AG04450 (cell line): ENCODE data around the gene ANKS4B. TPM values are rescaled to one million over a fixed set of nuclear protein-coding genes. Genes with fewer than 3 reads are reported as not detected.

ENCODE experiments used
- CTCF ChIA-PET: fragments of 300-600, 350-600 bp; formaldehyde crosslinking; extraction: SDS; loops from one replicate; lab custom pipeline; 2022; ENCODE audit warnings: antibody characterized with exemption, inconsistent platforms; lab: Charles Lee
- POLR2A ChIA-PET: fragments of 350-600 bp; formaldehyde crosslinking; extraction: SDS; loops from one replicate; lab custom pipeline; 2021; ENCODE audit warnings: antibody characterized with exemption, inconsistent platforms; lab: Yijun Ruan, JAX
- DNase-seq: peaks from one replicate; pipeline ENCODE4 v3.0.0-alpha.2; 2011; ENCODE audit warnings: low read depth, low spot score
- H3K27ac ChIP-seq: one replicate; pipeline ENCODE4 v1.5.1; 2012; ENCODE audit warnings: low read depth, low read length, control low read depth
- H3K27me3 ChIP-seq: one replicate; pipeline ENCODE4 v1.6.0; 2012; ENCODE audit warnings: low read length; ENCODE audit not compliant: control insufficient read depth, insufficient read depth
- H3K4me3 ChIP-seq: 2 replicates; pipeline ENCODE4 v1.5.1; 2011; ENCODE audit warnings: mild to moderate bottlenecking, low read depth, low read length, control low read depth
- H3K9me3 ChIP-seq: 2 replicates; pipeline ENCODE4 v1.5.1; 2012; ENCODE audit warnings: low read length; ENCODE audit not compliant: control insufficient read depth, insufficient read depth
- polyA plus RNA-seq: library from polyadenylated mRNA; depleted of rRNA; stranded (reverse); fragments of >200 nt; gene quantifications from 2 replicates; pipeline ENCODE4 v1.2.3, GENCODE V29; 2011
- TF ChIP-seq, protein P1 (sequence below): IDR thresholded peaks from 2 replicates; pipeline ENCODE4 v1.5.1; 2011; ENCODE audit warnings: low read depth, low read length, control low read depth, inconsistent platforms

Gene ANKS4B
- polyA plus RNA-seq, 1 experiment: 0.01 TPM

DNA sequence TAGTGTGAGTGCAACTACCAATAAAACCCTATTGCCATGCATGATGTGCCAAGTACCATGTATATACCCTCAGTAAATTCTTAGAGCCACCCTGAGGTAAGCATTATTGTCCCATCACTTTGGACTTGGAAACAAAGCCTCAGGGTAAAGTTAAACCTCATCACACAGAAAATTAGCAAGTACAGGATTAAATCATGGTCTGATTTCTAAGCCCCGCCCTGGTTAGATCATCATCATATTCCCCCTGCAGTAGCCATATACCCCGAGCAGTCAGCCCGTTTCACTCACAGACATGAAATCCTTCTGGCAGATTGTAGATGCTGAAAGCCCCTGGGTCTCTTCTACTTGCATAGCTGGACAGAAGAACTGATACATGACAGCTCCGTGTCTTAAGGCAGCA lies 26.9 kb upstream of the ANKS4B start:
- CTCF ChIA-PET: no interaction called here
- Histone ChIP-seq H3K4me3 (no peak overlapping the region), H3K27me3 (peaks cover 37% of the 10 kb centered on the region), H3K9me3 (no peaks in the 10 kb centered on the region), H3K27ac (no peak overlapping the region)
- DNase-seq: no peak
- TF ChIP-seq, protein P1, sequence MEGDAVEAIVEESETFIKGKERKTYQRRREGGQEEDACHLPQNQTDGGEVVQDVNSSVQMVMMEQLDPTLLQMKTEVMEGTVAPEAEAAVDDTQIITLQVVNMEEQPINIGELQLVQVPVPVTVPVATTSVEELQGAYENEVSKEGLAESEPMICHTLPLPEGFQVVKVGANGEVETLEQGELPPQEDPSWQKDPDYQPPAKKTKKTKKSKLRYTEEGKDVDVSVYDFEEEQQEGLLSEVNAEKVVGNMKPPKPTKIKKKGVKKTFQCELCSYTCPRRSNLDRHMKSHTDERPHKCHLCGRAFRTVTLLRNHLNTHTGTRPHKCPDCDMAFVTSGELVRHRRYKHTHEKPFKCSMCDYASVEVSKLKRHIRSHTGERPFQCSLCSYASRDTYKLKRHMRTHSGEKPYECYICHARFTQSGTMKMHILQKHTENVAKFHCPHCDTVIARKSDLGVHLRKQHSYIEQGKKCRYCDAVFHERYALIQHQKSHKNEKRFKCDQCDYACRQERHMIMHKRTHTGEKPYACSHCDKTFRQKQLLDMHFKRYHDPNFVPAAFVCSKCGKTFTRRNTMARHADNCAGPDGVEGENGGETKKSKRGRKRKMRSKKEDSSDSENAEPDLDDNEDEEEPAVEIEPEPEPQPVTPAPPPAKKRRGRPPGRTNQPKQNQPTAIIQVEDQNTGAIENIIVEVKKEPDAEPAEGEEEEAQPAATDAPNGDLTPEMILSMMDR: no peak
- POLR2A ChIA-PET: no interaction called here

DNA sequence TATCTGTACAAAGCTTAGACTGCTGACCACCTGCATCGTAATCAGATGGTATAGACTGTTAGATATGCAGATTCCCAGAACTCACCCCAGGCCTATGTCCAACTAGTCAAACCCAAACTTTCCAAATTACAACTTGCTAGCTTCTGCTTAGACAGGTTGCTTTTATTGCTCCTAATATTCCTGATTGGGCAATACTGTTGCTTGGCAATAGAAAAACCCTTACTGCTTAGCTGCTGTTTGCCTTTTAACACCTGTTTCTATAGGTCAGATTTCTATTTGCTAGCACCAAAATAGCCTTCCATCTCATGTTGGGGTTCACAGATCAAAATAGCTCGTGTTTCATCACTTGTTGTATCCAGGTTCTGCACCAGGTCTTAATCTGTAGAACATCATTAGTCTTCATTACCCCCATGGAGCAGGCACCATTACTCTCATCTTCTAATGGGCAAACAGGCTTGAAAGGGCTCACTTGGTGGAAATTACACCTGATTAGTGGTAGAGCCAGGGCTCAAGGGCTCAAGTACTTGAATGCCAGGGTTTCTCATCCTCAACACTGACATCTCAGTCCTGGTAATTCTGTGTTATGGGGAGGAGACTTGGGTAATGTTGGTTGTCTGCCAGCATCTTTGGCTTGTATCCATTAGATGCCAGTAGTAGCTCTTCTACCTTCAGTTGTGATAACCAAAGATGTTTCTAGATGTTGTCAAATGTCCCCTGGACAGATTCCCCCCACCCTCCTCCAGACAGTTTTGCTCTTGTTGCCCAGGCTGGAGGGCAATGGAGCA lies 24.9 kb upstream of the ANKS4B start:
- no peak for DNase-seq
- peaks cover 32% of the 10 kb centered on the region for H3K27me3 ChIP-seq
- no peak overlapping the region for H3K4me3 ChIP-seq
- ChIA-PET POLR2A (no interaction called here), CTCF (no interaction called here)
- no peak overlapping the region for H3K27ac ChIP-seq
- H3K9me3 ChIP-seq: no peaks in the 10 kb centered on the region
- TF ChIP-seq, protein P1: no peak

DNA sequence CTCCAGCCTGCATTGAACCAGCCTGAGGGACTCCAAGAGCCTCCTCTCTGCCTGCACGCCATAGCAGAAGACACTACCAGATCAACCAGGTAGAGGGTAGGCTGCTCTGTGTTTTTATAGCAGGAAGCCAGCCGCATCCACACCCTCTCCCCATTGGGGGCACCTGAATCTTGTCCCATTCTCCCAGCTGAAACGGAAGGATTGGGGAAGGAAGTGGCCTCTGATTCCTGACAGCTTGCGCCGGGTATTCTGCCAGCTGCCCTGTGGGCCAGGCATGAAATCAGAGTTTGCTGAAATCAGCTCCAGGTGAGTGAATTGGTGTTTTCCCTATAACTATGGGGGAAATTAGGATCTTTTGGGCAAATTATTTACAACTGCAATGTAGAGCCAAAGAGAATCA lies 22.0 kb upstream of the ANKS4B start, which contains the start of gene ZP2:
Gene ZP2, minus strand, starts transcription at position 89 of the 400 bp plus-strand sequence. Its CDS starts 27 bp downstream, at position 62.
- H3K4me3 ChIP-seq: no peak within 1 kb of the TSS
- no peaks in the 10 kb centered on the region for H3K9me3 ChIP-seq
- TF ChIP-seq, protein P1: no peak
- POLR2A ChIA-PET: no interaction called here
- peaks cover 22% of the 10 kb centered on the region for H3K27me3 ChIP-seq
- H3K27ac ChIP-seq: no peak within 1 kb of the TSS
- no peak for DNase-seq
- CTCF ChIA-PET: no interaction called here

DNA sequence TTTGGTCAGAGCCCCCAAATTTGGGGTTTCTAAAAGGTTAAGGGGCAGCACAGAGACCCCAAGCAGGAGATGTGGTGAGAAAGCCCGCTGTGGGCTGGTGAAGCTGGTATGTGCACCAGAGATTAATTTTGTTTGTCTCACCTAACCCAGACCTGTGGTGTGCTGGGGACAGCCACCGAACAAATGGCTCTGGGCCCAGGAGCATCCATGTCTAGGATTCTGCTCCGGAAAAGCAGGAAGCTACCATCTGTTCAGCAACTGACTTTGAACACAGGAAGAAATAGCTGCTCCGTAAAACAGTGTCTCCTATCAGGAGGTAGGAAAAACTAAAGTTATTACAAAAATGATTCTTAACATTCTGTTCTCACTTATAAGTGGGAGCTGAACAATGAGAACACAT lies 19.4 kb upstream of the ANKS4B start:
- Histone ChIP-seq H3K4me3 (no peak overlapping the region), H3K27ac (no peak overlapping the region), H3K27me3 (peaks cover 14% of the 10 kb centered on the region), H3K9me3 (no peaks in the 10 kb centered on the region)
- CTCF ChIA-PET: no interaction called here
- TF ChIP-seq, protein P1: no peak
- POLR2A ChIA-PET: no interaction called here
- no peak for DNase-seq

DNA sequence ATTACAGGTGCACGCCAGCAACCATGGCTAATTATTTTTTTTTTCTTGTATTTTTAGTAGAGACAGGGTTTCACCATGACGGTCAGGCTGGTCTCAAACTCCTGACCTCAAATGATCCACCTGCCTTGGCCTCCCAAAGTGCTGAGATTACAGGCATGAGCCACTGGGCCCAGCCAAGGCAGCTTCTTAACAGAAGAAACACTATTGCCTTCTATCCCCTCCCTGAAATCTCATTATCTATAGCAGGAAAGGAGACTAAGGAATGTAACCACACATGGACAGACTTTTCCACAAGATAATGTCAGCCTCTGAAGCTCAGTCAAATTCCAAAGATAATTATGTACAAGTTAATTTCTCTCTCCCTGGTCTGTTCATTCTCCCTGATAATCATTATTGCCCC lies 16.4 kb upstream of the ANKS4B start:
- CTCF ChIA-PET: no interaction called here
- DNase-seq: no peak
- Histone ChIP-seq H3K9me3 (no peaks in the 10 kb centered on the region), H3K27ac (no peak overlapping the region), H3K27me3 (peaks cover 5% of the 10 kb centered on the region), H3K4me3 (no peak overlapping the region)
- TF ChIP-seq, protein P1: no peak
- POLR2A ChIA-PET: no interaction called here
